Hematopoietic multipotent progenitor cell treated with erythropoietin and hydrocortisone succinate and interleukin-3 and kit ligand, for 8 days (in vitro differentiated cells): Measurements from ENCODE around the gene ARMC3.
"Not testable (repeated sequence)": the region's sequence is repeated elsewhere in the genome, so short reads cannot be mapped to it uniquely, and the experiment has no call there.

Experiments used
- DNase-seq: peaks from one replicate; pipeline ENCODE4 v3.0.0-alpha.2; 2015

ARMC3 gene

DNA sequence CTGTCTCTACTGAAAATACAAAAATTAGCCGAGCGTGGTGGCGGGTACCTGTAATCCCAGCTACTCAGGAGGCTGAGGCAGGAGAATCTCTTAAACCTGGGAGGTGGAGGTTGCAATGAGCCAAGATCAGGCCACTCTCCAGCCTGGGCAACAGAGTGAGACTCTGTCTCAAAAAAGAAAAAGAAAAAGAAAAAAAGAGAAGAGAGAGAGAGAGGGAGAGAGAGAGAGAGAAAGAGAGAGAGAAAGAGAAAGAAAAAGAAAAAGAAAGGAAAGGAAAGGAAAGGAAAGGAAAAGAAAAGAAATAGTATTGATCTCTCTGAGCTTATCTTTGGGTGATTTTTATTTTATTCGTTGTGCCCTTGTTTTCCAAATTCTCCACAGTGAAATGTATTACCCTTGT, 1.2 kb downstream of the ARMC3 start:
- DNase-seq: not testable (repeated sequence)

DNA sequence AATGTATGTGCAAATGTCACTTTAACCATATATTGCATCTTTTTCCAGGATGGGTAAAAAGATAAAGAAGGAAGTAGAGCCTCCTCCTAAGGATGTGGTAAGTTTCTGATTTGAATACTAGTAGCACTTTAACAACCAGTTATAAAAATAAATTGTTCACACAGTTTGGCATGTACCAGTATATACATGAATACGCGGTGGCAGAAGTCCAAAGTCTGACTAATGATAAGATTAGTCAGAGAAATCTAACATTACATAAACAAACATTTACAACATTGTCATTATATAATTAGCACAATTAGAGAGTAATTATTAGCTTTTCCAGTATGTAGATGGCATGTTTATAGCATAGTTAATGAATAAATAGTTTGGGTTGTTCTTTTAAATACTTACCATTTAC, 4.1 kb downstream of the ARMC3 start:
- DNase-seq: no peak

DNA sequence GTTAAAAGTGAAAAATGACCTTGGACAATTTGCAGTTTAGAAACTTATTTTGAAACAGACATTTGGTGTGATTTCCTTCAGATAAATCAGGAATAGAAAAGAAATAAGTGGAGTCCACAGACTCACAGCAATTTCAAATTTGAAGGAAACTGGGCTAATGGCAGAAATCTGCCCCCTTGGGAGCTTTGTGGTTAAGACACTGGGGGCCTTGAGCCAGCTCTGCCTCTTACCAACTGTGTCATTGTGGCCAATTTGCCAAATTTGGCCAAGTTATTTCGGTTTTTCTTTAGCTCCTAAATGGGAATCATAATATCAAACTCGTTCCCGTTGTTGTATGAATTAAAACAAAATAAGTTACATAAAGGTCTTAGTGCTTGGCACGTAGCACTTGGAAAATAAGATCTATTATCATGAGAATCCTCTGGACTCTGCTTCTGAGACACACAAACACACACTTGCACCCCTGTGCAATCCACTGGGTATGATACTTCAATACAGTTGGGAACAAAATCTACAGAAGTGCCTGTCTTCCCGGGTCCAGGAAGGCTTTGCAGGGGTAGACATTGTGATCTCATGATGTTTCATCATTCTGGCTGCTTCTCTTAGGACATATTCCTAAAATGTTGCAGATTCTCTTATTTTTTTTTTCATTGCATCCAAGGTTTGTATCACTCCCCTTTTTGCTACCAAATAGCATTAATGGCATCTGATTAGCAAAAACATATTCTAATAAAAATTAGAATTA, 4.9 kb downstream of the ARMC3 start:
- DNase-seq: no peak

DNA sequence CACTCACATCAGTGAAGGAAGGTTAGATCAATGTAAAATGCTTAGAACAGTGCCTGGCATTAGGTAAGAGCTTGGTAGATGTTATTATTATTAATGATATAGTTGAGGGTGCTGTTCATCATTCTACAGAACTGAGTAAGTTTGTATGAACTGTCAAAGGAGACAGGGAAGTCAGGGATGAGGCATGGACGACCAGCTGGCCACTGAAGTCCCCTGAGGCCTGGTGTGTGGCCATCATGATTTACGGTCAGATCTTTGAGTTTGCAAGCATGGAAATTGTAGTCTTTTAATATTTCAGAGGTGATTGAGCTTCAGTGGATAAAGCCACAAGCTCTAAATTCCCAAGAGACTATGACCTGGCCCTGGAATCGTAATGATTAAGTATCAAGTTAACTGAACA, 6.9 kb downstream of the ARMC3 start:
- no peak for DNase-seq

DNA sequence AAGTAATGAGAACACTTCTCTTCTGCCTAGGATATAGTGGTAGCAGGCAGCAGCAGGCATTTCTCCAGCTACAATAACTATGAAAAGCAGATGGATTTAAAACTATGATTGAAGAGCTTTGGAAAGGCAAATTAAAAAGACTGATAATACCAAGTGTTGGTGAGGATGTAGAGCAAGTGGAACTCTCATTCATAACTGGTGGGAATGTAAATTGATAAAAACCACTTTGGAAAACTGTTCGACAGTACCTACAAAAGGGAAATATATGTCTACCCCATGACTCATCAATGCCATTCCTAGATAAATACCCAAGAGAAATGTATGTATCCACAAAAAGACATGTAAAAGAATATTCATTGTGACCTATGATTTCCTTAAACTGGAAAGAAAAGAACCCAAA, 14.6 kb downstream of the ARMC3 start:
- DNase-seq: no peak

DNA sequence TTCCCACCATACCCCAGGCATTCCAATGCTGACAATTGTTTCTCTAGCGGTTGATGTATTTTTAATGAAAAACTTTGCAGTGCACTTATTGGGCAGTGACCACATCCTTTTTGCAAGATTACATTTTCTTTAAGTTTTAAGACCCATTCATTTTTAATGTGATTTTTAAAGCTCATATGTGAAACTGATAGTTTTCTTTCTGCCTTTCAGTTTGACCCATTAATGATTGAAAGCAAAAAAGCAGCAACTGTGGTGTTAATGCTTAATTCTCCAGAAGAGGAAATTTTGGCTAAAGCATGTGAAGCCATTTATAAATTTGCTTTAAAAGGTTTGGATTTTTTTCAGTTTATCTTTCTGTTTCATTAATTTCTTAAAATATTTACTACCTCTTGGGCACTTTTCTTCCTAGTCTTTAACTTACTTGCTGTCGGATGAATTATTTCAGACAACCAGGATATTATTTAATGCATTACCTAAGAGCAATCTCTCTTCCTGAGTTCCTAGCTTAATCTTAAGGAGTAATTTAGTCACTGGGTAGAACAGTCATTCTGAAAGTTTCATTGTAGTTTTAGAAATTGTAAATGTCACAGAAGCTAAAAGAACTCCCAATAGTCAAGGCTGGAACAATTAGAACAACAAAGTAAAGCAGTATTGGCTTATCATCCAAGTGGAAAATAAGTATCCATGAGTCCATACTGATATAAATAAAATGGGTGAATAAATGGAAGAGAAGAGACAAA, 18.3 kb downstream of the ARMC3 start:
- no peak for DNase-seq

DNA sequence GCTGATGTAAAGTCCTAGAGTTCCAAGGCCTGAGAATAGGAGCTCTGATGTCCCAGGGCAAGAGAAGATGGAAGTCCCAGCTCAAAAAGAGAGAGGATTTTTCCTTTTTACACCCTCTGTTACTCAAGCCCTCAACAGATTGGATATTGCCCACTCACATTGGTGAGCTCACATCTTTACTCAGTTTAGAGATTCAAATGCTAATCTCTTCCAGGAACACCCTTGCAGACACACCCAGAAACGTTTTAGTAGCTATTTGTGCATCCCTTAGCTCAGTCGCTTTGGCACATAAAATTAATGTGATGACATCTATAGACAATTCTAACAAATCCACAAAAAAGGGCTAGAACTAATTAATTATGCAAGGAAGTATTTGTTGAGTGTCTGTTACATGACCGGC, 27.1 kb downstream of the ARMC3 start:
- no peak for DNase-seq

DNA sequence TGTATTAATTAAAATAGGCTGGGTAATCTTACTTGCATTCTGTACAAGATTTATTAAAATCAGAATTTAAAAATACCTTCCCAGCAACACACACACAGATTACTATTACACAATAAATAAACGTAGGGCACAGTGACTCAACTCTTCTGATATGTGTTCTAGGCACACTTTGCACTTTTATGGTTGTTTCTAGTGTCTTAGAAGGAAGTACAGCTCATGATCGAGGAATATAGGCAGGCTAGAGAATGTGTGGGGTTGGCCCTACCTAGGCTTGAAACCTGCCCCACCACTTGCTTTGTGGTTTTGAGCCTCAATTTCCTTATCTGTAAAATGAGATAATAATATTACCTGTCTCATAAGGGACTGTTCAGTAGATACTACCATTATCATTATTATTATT, 30.5 kb downstream of the ARMC3 start:
- DNase-seq: no peak

DNA sequence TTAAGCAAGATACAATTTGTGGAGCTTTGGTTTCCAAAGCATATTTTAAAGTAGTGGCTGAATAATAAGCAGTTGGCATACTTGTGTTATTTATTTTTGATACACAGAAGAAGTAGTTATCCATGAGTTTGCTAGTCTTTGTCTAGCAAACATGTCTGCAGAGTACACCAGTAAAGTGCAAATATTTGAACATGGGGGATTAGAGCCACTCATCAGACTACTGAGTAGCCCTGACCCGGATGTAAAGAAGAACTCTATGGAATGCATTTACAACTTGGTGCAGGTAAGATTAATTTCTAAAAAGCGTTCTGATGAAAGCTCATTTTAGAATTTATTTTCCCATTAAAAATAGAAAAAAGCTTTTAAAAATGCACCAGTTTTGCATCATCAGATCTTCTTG, 31.4 kb downstream of the ARMC3 start:
- no peak for DNase-seq

DNA sequence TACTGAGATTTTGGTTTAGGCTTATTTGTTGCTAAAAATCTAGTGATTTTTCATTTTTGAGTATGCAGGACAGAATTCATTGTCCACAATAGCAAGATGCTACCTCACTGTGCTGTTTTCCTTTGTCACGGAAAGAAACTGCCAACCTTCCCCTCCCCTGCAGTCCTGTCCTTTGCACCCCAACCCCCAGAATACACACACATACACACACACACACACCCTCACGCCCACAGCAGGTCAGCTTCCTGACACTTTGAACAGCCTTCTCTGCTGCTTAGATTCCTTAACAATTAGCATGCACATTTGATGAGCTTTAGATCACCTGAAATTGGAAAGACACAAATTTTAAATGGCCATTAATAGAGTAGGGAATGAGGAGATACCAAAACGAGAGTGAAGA, 32.1 kb downstream of the ARMC3 start:
- no peak for DNase-seq

DNA sequence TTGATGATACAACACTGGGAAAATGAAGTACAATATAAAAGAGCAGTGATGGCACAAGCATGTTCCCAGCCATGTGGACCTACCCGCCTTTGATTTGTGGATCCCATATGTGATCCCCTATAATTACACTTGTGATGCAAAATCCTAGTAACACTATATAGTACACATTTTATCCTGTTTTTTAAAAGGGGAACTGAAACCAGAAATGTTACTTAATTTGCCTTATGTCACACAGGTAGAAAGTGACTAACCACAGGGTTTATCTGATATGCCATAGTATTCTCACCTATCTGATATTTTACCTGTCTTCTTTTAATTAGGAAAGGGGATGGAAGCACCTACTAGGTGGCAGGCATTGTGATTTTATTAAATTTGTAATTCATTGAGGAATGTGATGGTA, 35.0 kb downstream of the ARMC3 start:
- DNase-seq: no peak

DNA sequence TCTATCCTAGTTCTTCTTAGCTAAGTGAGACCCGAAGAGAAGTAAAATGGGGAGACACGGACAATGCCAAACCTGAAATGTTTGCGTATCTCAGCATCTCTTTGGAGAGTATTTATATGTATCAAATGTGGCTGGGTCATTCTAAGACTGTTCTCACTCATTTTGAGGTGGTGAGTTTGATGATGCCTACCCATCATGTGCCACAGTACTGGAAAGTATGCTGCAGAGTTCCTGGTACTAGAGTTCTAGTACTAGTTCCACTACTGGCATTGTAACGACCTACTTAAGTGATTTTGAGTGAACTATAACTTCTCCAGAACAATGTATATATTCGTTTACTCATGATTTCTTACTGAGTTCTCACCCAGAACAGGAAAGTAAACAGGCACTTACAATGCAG, 41.9 kb downstream of the ARMC3 start:
- DNase-seq: no peak

DNA sequence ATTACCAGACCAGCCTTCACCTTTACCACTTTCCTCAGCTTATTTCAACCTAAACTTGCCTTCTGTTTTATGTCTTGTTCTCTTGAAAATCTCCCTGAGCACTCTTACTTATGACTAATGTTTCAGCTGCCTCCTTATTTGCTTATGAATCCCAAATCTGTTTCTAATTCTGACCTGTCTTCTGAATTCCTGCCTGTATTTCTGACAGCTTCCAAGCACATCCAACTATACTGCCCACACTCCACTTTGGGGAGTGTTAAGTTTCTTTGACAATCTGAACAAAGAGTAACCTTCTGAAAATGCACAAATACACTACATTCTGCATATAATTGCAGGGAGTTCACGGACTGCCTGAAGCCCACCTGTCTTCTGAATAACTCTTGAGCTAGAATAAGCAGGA, 48.7 kb downstream of the ARMC3 start:
- no peak for DNase-seq

DNA sequence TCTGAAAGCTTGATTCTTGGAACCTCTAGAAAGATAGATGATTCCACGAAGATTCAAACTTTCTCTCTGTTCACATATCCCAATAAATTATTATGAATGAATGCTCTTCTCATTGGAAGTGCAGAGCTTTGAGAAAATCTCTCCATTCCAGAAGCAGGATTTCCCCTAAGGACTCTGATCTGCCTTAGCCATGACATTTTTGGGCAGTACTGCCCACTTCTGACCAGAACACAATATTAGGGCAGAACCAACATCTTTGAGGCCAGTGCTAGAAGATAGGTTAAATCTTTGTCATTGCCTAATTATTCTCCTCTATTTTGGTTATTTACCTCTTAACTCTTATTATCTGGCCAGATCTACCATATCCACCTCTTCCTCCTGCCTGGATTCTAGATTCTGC, 49.9 kb downstream of the ARMC3 start:
- no peak for DNase-seq

DNA sequence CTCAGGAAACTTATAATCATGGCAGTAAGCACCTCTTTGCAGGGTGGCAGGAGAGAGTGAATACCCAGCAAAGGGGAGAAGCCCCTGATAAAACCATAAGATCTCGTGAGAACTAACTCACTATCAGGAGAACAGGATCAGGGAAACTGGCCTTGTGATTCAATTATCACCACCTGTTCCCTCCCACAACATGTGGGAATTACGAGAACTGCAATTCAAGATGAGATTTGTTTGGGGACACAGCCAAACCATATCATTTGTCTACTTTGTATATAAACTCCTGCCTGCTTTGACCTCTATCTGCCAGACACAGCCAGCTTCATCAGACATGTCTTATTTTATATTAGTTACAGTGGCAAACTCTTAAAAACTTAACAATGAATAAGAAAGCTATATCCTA, 50.4 kb downstream of the ARMC3 start:
- DNase-seq: no peak

DNA sequence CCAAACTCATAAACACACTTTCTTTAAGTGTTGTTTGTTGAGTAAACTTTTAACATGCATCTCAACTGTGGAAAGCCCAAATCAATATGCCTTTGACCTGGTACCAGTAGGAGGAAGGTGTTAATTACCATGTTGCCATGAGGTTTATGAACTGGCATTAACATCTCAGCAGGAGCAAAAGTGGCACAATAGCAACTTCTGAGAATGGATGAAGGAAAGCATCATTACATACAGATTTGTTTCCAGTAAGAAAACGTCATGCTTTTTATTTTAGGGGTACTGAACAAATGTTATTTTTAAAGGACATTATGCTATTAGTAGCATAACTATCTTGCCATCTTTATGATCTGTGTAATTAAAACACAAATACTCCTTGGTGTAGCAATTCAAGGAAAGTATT, 51.1 kb downstream of the ARMC3 start:
- no peak for DNase-seq

DNA sequence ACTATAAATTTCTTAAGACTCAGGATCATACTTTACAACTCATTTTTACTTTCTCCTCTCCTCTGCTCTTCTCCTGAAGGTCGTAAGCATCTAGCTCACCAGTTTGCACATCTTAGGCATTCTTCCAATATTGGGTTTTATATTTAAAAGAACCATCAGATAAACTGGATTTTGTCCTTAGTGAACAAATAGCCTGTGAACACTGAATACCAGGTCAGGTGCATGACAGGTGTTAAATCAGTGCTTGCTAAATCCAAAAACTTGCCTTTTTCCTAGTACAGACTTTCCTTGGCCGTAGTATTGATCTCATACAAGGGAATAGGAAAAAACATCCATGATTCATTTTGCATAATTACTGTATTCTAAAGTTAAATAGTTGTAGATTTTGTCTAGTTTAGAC, 53.0 kb downstream of the ARMC3 start:
- DNase-seq: no peak

DNA sequence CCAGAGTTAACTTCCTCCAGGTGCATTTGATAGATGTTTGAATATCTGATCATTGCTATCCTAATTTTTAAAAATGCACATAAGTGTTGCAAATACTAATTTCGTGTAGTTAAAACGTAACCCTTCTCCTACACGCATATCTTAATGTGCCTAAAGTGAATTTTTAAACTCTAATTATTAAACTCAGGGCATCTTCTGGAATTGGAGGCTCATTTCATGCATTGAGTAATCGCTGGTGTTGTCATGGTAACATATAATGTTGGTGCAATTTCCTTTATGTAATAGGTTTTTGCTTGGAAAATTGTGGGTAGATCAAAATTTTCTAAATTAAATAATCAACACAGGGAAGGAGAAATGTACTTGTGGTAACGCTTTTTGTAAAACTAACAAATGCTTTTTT, 56.2 kb downstream of the ARMC3 start:
- no peak for DNase-seq

DNA sequence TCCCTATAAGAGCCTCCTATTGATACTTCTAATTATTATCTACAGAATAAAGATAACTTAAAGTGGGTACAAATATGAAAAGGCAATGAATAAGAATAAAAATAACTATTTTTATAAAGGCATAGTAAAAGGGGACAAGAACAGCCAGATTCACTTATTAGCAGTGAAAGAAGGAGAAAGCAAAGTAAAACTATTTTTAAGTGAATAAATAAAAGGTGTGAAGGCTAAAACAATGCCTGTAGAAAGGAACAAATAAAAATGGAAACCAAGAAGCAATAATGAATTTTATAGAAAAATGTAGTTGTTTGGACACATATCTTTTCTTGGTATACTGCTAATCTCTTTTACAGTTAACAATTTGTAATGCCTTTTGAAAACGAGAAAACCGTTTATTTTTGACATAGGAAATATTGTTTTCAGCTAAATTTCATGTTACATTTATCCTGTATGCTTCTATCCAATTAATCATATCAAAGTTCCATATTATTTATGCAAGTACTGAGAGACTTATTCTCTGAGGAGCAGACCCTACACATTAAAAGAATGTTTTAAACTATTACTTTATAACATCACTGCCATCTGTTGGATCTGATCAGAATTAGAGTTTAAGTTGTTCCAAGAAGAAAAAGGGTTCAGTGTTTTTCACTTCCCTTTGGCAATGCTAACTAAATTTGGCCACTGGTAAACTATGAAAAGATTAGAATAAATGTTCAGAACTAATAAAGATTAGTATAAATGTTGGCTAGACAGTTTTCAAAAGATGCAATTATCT, 59.1 kb downstream of the ARMC3 start:
- peak; percentile 62 for DNase-seq

DNA sequence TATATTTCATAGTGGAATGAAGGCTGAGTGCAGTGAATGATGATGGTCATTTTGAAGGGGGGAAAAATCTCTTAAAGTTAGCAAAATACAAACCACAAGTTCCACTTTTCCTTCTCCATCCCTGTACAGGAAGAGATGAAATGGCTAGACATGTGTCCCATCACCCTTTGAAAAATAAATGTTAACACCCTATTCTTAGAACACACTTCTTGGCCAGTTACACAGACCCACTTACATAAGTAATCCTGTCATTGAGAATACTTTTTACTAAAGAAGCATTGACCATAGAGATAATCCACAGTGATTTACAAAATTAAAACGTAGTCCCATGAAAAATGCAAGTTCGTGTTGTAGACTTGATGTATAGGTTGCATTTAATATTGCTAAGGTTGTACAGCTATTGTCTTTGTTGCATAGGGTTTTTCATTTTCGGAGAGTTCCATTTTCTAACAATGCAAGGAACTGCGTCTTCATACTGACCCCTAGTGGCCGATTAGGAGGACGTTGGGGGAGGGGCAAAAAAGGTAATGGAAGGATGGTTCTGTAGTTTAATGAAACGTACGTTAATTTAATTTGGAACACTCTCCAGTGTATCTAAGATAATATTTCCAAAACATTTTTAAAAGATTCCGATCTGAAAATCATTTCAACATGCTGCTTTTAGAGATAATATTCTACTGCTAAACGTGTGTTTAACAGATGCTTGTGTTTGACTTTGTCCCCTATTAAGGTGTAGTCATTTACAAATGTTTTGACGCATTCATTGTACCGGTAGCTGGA, 60.9 kb downstream of the ARMC3 start:
- peak; percentile 81 for DNase-seq

DNA sequence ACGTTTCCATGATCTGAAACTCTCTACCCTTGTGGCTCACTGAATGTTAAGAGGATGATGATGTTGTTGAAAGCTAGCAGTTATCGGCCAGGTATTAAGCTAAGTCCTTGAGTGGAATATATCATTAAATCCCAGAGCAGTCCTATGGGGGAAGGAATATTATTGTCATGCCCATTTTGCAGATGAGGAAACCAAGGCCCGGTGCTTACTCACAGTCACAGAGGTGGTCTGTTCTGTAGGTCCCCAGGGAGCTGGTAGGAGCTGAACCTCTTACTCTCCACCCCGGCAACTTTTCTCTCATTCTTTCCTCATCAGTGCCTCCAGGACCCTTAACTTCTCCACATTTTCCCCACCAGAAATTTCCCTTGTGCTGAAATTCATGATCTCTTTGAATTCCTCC, 62.6 kb downstream of the ARMC3 start:
- no peak for DNase-seq

DNA sequence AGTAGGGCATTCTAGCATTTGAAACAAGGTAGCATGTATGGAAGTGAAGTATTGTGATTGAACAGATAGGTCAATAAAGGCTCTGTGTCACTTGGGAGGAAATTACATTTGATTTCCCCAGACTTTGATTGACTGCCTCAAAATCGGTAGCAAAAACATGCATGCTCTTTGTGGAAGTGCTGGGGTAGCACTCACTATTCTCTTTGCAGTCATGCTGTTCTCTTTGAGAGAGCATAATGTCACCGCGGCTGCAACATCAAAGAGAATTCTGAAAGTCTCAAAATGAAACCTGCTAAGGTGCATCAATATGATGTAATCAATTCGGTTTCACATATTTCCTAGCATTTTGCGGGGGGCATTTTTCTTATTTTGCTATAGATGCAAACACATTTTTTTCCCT, 64.2 kb downstream of the ARMC3 start:
- DNase-seq: no peak

DNA sequence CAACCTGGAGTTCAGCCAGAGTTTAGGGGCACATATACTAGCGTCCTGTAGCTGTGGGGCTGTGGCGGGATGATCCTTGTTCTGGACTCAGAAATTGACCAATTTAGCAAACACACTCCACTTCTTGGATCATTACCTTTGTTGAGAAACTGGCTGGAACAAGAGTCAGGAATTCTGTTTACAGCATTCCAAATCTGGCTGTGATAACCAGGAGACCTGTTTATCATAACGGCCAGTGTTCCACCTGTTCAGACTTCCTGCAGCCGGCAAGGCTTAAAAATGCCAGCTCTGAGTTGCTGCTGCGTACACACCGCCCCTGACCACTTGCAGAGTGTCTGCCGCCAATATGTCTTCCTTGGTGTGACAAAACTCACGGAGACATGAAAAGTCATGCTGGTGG, 64.8 kb downstream of the ARMC3 start:
- DNase-seq: no peak
